Epithelial cell of esophagus (primary cell): ENCODE measurements around the gene PHACTR2.
A peak's percentile ranks its signal among the peaks of the same experiment; 100 is the strongest.
"Not testable (repeated sequence)": the region's sequence is repeated elsewhere in the genome, so short reads cannot be mapped to it uniquely, and the experiment has no call there.

ENCODE experiments used
- DNase-seq: peaks from one replicate; pipeline ENCODE4 v3.0.0; 2010; ENCODE audit warnings: low read depth
- H3K4me3 ChIP-seq: 2 replicates; pipeline ENCODE4 v1.5.1; 2011; ENCODE audit warnings: mild to moderate bottlenecking, low read length, control low read depth
- CTCF ChIP-seq: IDR thresholded peaks from 2 replicates; pipeline ENCODE4 v1.5.1; 2011; ENCODE audit warnings: low read depth, mild to moderate bottlenecking, low read length, control low read depth, inconsistent platforms; ENCODE audit not compliant: insufficient read depth; ENCODE audit errors: missing control alignments

Gene PHACTR2

GRCh38 chr6:143842902-143843676 is 165.3 kb downstream of the PHACTR2 start, which contains the start of gene LTV1:
TSS of gene LTV1 (plus strand) at chr6:143843338. CDS start at chr6:143843478, 140 bp downstream.
- no peak for TF ChIP-seq CTCF
- peak within 1 kb of the TSS; percentile 85 for H3K4me3 ChIP-seq
- peak; percentile 96 for DNase-seq

- TF ChIP-seq CTCF = no peak
- DNase-seq = peak; percentile 1
- peak overlapping the region; percentile 85 for H3K4me3 ChIP-seq
Measured at GRCh38 chr6:143843677-143843999, 165.9 kb downstream of the PHACTR2 start.

GRCh38 chr6:143844006-143844405 is 166.2 kb downstream of the PHACTR2 start:
- peak; percentile 24 for DNase-seq

GRCh38 chr6:143845033-143845432 is 167.3 kb downstream of the PHACTR2 start:
- DNase-seq = no peak
- no peak overlapping the region for H3K4me3 ChIP-seq
- TF ChIP-seq CTCF = no peak

More at GRCh38 chr6:143844006-143844405, 166.2 kb downstream of the PHACTR2 start:
- no peak for TF ChIP-seq CTCF
- peak overlapping the region; percentile 85 for H3K4me3 ChIP-seq

GRCh38 chr6:143851706-143852105 is 173.9 kb downstream of the PHACTR2 start:
- not testable (repeated sequence) for H3K4me3 ChIP-seq, DNase-seq

- not testable (repeated sequence) for DNase-seq, H3K4me3 ChIP-seq
Measured at GRCh38 chr6:143855057-143855456, 177.3 kb downstream of the PHACTR2 start.

GRCh38 chr6:143856762-143857161 is 179.0 kb downstream of the PHACTR2 start:
- H3K4me3 ChIP-seq, DNase-seq: not testable (repeated sequence)

GRCh38 chr6:143857651-143858050 is 179.9 kb downstream of the PHACTR2 start:
- no peak for TF ChIP-seq CTCF
- no peak for DNase-seq
- no peak overlapping the region for H3K4me3 ChIP-seq
